Kidney (tissue), 14 donors: Measurements from ENCODE around the gene PRR4. TPM values are rescaled to one million over a fixed set of nuclear protein-coding genes. Genes with fewer than 3 reads are reported as not detected.

Experiments used
- DNase-seq, 5 donors: peaks; one replicate each; pipeline ENCODE4 v3.0.0-alpha.2; 2013 to 2020
- FAIRE-seq: peaks from 2 replicates; lab custom pipeline; 2012; peaks lifted over from hg19 to GRCh38; lab: Jason Lieb, UNC
- H3K27ac ChIP-seq, 2 donors: one replicate each; pipeline ENCODE4 v1.7.0; 2013; ENCODE audit warnings: low read depth in 2 of 2, low read length in 2 of 2, inconsistent platforms in 1 of 2
- H3K27me3 ChIP-seq: one replicate; pipeline ENCODE4 v1.7.1; 2013; ENCODE audit warnings: low read length, inconsistent platforms; ENCODE audit not compliant: control insufficient read depth, insufficient read depth
- H3K36me3 ChIP-seq, 3 donors: one replicate each; pipeline versions ENCODE4 v1.7.0 to v1.7.1; 2013; ENCODE audit warnings: low read length in 3 of 3, control low read depth in 1 of 3, inconsistent platforms in 1 of 3; ENCODE audit not compliant: insufficient read depth in 3 of 3, control insufficient read depth in 2 of 3
- H3K4me1 ChIP-seq, 3 donors: one replicate each; pipeline versions ENCODE4 v1.7.0 to v1.7.1; 2013; ENCODE audit warnings: low read length in 3 of 3, inconsistent platforms in 1 of 3, low read depth in 1 of 3; ENCODE audit not compliant: control insufficient read depth in 2 of 3, insufficient read depth in 2 of 3
- H3K4me3 ChIP-seq, 3 donors: one replicate each; pipeline versions ENCODE4 v1.7.0 to v1.8.1; 2013; ENCODE audit warnings: low read length in 3 of 3, control low read depth in 1 of 3, inconsistent platforms in 1 of 3
- H3K9ac ChIP-seq, 3 donors: one replicate each; pipeline versions ENCODE4 v1.7.0 to v1.7.1; 2013; ENCODE audit warnings: low read length in 3 of 3, control low read depth in 1 of 3, inconsistent platforms in 1 of 3
- H3K9me3 ChIP-seq, 3 donors: one replicate each; pipeline versions ENCODE4 v1.7.0 to v1.7.1; 2013; ENCODE audit warnings: low read length in 3 of 3, control low read depth in 1 of 3, inconsistent platforms in 1 of 3; ENCODE audit not compliant: control insufficient read depth in 2 of 3, insufficient read depth in 1 of 3
- CTCF ChIP-seq: IDR thresholded peaks from 3 replicates; pipeline ENCODE4 v1.5.1; 2012; ENCODE audit warnings: mild to moderate bottlenecking, moderate library complexity, borderline replicate concordance; ENCODE audit not compliant: insufficient read depth; ENCODE audit errors: extremely low read depth
- intact Hi-C: fragments of 100-400 bp; cut with DNase I; formaldehyde crosslinking; loops from one replicate; pipeline ENCODE4 v1.11.1; 2022
- polyA plus RNA-seq: library from polyadenylated mRNA; stranded (reverse); fragments of 350-450 nt; fragmentation: Illumina TruSeq; extraction: RNeasy Lipid Tissue Mini Kit (QIAGEN cat#74804); gene quantifications from one replicate; pipeline ENCODE4 v1.2.3, GENCODE V29; 2014; ENCODE audit warnings: low read depth, low replicate concordance; ENCODE audit not compliant: insufficient read depth
- total RNA-seq: library from RNA; stranded (reverse); fragmentation: NEBNext Ultra II Directional; extraction: Animal tissue kit (Norgen Biotek cat#: 25700); gene quantifications from one replicate; pipeline ENCODE4 v1.2.1, GENCODE V29; 2021
- donor health status: control.
- donor health status: control.
- donor health status: control.
- donor health status: control.
- donor health status: control.
- donor health status: DM: yes; HTN: yes; CAD: no.
- donor health status: Normal renal cell carcinoma (clear cell type).

Gene PRR4
- total and polyA plus RNA-seq, 2 donors from 2014 or later: 1.8 to 3.2 TPM

- Histone ChIP-seq H3K27me3 (no peaks in the 10 kb centered on the region), H3K4me3 (no peak overlapping the region), H3K9me3 (no peaks in the 10 kb centered on the region), H3K27ac (no peak overlapping the region), H3K4me1 (no peaks in the 10 kb centered on the region), H3K36me3 (no peaks in the 10 kb centered on the region), H3K9ac (no peak overlapping the region)
- intact Hi-C loops: no loop called here
- FAIRE-seq (no peak), DNase-seq (no peak)
- TF ChIP-seq CTCF: no peak
Observed at GRCh38 chr12:10889226-10889625, 40.0 kb upstream of the PRR4 start.

GRCh38 chr12:10884086-10884725 lies 34.9 kb upstream of the PRR4 start, which contains the start of gene PRH1:
PRH1 (minus strand) TSS chr12:10884255; CDS start chr12:10884217, 38 bp downstream.
- no peak for TF ChIP-seq CTCF
- no peak within 1 kb of the TSS for H3K27ac ChIP-seq

GRCh38 chr12:10873378-10873777 lies 24.1 kb upstream of the PRR4 start:
- peaks cover 0 to 4% (median 0%) of the 10 kb centered on the region in 3 donors for H3K36me3 ChIP-seq
- H3K4me1 ChIP-seq: no peaks in the 10 kb centered on the region
- DNase-seq: peak in 1 of 5 donors; percentile 16
- intact Hi-C loops: no loop called here
- H3K27me3 ChIP-seq: no peaks in the 10 kb centered on the region
- no peak for TF ChIP-seq CTCF
- H3K9me3 ChIP-seq: peaks cover 0 to 3% (median 0%) of the 10 kb centered on the region in 3 donors
- no peak overlapping the region for H3K9ac ChIP-seq
- FAIRE-seq: no peak
- H3K4me3 ChIP-seq: no peak overlapping the region
- H3K27ac ChIP-seq: no peak overlapping the region

More at GRCh38 chr12:10884086-10884725, 34.9 kb upstream of the PRR4 start, which contains the start of gene PRH1:
- Histone ChIP-seq H3K9me3 (no peaks in the 10 kb centered on the region), H3K4me1 (no peaks in the 10 kb centered on the region), H3K27me3 (no peaks in the 10 kb centered on the region), H3K4me3 (no peak within 1 kb of the TSS), H3K36me3 (no peaks in the 10 kb centered on the region), H3K9ac (no peak within 1 kb of the TSS)
- intact Hi-C loops: no loop called here
- DNase-seq (no peak), FAIRE-seq (no peak)
